Activated naive CD8-positive, alpha-beta T cell treated with anti-CD3 and anti-CD28 coated beads, Interleukin-2, amount 50 U/mL, for 24 hours (primary cell): ENCODE data around the gene GAS6.
A peak's percentile ranks its signal among the peaks of the same experiment; 100 is the strongest.

Experiments used
- ATAC-seq: fragments of 150-1000 bp; cut with Tn5 transposase; one replicate; pipeline ENCODE4 v1.10.0; 2021
- DNase-seq: peaks from one replicate; pipeline ENCODE4 v3.0.0; 2021
- H3K27ac Mint-ChIP-seq: one replicate; pipeline ENCODE4 v1.8.0; 2021; ENCODE audit warnings: mild to moderate bottlenecking, mixed read lengths
- H3K27me3 Mint-ChIP-seq: one replicate; pipeline ENCODE4 v1.8.0; 2021; ENCODE audit warnings: mixed read lengths
- H3K36me3 Mint-ChIP-seq: one replicate; pipeline ENCODE4 v1.8.0; 2021; ENCODE audit warnings: low read depth, mixed read lengths
- H3K4me1 Mint-ChIP-seq: one replicate; pipeline ENCODE4 v1.8.0; 2021; ENCODE audit warnings: mixed read lengths
- H3K4me3 Mint-ChIP-seq: one replicate; pipeline ENCODE4 v1.8.0; 2021; ENCODE audit warnings: mild to moderate bottlenecking, moderate library complexity, mixed read lengths
- H3K9me3 Mint-ChIP-seq: one replicate; pipeline ENCODE4 v1.8.0; 2021; ENCODE audit warnings: mixed read lengths

The GAS6 gene

DNA sequence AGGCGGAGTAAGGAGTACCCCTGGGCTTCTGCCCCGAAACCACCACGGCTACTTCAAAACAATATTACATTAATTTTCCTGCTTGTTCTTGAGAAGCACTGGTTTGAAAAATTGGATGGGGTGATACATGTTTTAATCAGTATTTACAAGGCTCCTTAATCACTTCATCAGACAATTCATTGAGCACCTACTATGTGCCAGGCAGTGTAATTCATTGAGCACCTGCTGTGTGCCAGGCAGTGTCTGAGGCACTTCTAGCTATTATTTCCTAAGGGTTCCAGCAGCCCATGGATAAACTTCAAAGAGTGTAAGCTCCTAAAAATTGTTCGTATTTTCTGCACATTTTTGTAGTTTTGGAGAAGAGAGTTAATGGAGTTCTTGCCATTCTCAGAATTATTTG is 1.6 kb upstream of the GAS6 start:
- Mint-ChIP-seq H3K27ac (no peak overlapping the region), H3K36me3 (no peaks in the 10 kb centered on the region), H3K4me3 (no peak overlapping the region), H3K27me3 (peaks cover 58% of the 10 kb centered on the region), H3K9me3 (no peaks in the 10 kb centered on the region), H3K4me1 (peaks cover 10% of the 10 kb centered on the region)
- no peak for ATAC-seq
- DNase-seq: no peak

DNA sequence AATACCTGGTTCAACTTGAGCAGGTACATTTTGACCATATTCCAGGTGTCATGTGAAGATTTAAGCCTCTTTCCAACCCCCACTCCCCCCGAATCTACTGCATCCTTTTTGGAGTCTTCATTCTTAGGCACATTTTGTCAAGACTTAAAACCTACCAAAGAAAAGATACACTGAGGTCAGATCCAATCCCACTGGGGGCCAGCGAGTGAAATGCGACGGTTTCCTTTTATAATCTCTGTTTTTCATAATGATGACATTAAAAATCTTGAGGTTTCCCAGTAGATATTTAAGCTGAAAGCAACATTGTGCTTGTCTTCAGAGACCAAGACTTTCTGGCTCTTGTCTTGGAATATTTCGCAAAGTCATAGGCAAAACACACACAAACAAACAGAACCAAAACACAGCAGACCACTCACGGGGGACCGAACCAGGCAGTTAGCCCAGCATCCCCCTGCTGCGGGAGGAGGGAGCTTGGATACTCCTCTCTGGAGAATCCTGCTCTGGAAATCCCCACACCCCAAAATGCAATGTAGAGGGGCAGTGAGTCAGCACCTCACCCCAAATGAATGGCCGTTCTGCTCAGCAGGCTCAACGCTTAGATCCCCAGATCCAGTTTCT is 506 bp upstream of the GAS6 start:
- peaks cover 10% of the 10 kb centered on the region for H3K4me1 Mint-ChIP-seq
- no peak for DNase-seq

DNA sequence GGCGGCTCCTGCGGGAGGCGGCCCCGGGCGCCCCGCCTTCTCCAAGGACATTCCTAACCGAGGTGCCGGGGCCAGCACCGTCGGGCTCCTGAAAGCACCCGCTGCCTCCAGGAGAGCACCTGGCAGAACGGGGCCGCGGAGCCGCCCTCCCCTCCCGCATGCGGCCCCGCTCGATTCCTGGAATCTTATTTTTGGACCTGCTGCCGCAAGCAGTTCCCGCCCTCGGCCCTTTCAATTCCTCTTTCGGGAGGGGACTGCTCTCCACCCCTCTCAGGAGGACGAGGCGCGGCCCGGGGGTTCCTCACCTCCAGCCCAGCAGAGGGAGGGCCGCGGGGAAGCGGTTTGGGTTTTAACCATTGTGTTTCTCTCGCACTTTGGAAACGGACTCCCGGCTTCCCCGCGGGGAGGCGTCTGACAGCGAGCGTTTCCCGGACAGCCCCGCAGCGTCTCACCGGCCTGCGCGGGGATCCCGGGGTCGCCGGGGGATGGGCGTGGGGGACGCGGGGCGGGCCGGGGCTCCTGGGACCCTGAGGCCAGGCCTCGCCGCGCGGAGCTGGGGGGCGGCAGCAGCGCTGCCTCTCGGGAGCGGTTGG is 849 bp downstream of the GAS6 start:
- Mint-ChIP-seq H3K4me3 (peak overlapping the region; percentile 43), H3K9me3 (peaks cover 11% of the 10 kb centered on the region), H3K27ac (no peak overlapping the region), H3K4me1 (peaks cover 10% of the 10 kb centered on the region), H3K36me3 (no peaks in the 10 kb centered on the region), H3K27me3 (peaks cover 47% of the 10 kb centered on the region)
- no peak for DNase-seq
- ATAC-seq: no peak

More for the DNA sequence above, 506 bp upstream of the GAS6 start:
- Mint-ChIP-seq H3K27ac (no peak overlapping the region), H3K27me3 (peaks cover 54% of the 10 kb centered on the region), H3K36me3 (no peaks in the 10 kb centered on the region), H3K4me3 (peak overlapping the region; percentile 61), H3K9me3 (peaks cover under 1% of the 10 kb centered on the region)
- ATAC-seq: no peak

DNA sequence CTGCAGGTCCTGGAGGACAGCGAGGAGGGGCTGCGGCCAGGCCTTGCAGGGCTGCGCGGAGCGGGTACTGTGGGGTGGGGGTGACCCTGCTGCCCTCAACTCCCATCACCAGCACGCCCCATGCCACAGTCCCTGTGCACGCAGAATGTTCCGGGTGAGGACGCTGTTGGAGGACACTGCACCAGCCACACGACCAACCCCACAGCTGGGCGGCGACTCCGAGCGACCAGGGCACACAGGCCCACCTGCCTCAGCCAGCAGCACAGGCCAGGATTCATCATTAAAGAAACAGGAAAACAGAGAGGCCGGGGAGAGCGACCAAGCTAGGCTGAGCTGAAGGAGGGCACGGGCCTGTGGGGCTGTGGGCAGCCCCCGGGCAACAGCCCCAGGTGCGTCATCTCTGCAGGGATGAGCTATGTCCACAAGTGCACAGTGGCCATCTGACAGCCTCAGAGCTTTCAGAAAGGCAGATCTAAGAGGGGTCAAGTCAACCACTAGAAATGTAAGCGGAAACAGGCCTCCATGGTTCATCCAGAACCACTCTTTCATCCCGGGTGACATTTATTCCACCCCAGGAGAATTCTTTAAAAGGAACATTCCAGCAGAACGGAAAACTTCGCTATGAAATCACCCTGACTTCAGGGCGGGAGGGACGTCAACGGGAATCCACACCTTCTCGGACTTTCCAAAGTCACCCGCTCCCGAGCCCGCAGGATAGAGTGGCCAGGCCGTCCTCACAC is 1.5 kb downstream of the GAS6 start:
- DNase-seq: no peak
- Mint-ChIP-seq H3K4me1 (peaks cover 10% of the 10 kb centered on the region), H3K36me3 (no peaks in the 10 kb centered on the region), H3K27me3 (peaks cover 43% of the 10 kb centered on the region), H3K4me3 (peak overlapping the region; percentile 50), H3K27ac (no peak overlapping the region), H3K9me3 (peaks cover 11% of the 10 kb centered on the region)
- no peak for ATAC-seq

DNA sequence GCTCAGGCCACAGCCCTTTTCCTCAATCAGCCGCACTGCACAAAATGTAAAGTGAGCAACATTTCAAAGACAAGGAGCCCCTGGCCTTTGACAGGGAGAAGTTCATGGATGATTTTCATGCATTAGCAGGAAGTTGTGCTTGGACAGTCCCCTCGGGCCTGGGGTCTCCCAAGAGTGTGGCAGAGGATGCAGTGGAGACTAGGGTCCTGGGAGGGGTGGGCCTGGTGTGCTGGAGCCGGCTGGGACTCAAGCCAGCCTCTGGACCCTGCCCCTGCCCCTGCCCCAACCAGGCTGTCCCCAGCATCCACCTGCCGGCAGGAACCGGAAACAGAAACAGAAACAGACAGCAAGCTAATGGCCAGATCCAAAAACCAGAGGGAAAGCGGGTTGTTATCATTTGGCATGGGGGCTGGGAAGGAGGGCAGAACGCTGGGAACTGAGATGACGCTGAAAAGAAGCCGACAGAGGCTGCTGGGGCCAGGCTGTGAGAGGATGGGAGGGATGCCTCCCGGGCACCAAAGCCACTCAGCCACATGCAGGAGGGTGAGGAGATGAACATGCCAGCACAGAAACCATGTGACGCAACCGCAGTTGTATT is 2.3 kb downstream of the GAS6 start:
- ATAC-seq (no peak), DNase-seq (no peak)
- H3K27ac Mint-ChIP-seq: no peak overlapping the region
- H3K27me3 Mint-ChIP-seq: peaks cover 40% of the 10 kb centered on the region
- H3K9me3 Mint-ChIP-seq: peaks cover 11% of the 10 kb centered on the region
- peaks cover 10% of the 10 kb centered on the region for H3K4me1 Mint-ChIP-seq
- no peak overlapping the region for H3K4me3 Mint-ChIP-seq
- H3K36me3 Mint-ChIP-seq: no peaks in the 10 kb centered on the region

DNA sequence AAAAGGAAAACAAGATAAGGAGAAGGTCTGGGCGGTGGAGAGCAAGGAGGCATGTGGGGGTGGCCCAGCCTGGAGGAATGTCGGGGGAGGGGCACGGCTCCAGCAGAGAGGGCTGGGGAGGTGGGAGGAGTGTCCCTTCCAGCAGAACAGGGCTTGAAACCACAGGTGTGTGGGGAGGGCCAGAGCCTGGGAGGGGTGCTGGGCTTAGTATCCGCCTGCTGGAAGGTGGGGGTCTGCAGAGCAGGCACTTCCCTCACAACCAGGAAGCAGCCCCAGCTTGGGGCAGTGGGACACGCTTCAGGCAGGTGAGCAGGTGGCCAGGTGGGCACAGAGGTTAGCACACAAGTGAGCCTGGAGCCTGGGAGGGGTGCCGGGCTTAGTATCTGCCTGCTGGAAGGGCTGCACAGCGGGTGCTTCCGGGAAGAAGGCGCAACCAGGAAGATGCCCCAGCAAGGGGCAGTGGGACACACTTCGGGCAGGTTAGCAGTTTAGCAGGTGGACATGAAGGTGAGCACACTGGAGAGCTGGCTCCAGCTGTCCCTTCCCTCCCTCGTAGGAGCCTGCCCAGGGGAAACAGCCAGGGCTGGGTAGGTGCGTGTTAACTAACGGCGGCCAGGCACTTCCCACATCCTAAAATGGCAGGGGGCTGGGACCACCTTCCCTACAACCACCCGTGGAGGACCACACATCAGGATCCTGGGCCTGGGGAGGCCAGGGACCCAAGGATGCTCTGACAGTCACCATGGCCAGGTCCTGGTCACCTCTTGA is 3.0 kb downstream of the GAS6 start:
- Mint-ChIP-seq H3K27me3 (peaks cover 34% of the 10 kb centered on the region), H3K4me3 (peak overlapping the region; percentile 20), H3K4me1 (peaks cover 10% of the 10 kb centered on the region), H3K9me3 (peaks cover 11% of the 10 kb centered on the region), H3K36me3 (no peaks in the 10 kb centered on the region), H3K27ac (no peak overlapping the region)
- ATAC-seq: no peak
- DNase-seq: no peak

DNA sequence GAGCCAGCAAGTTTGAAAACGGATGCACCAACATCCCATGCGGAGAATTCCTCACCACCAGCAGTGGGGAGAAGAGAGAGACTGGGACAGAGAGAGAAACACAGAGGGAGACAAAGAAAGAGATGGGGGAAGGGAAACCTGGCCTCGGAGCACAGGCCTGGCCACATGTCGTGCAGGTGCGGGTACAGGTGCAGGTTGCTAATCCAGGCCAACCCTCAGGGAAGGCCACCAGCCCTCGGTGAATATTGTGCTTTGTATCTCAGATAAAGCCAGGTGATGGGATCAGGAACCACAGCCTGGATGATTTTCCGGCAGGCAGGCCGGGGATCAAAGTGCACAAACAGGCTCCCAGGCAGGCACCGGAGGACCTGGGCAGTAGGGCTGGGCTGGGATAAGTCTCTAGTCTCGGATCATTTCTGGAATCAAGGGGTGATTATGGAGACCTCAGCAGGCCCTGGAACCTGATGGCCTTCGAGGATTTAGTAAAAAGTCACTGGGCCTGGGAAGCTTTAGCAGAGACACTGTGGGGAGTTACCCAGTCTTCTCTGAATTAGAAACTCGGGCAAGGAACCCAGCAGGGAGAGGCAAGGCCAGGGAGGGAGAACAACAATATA is 3.7 kb downstream of the GAS6 start:
- Mint-ChIP-seq H3K27ac (no peak overlapping the region), H3K9me3 (peaks cover 11% of the 10 kb centered on the region), H3K4me3 (peak overlapping the region; percentile 20), H3K36me3 (no peaks in the 10 kb centered on the region), H3K27me3 (peaks cover 27% of the 10 kb centered on the region), H3K4me1 (peaks cover 10% of the 10 kb centered on the region)
- DNase-seq: no peak
- ATAC-seq: no peak

DNA sequence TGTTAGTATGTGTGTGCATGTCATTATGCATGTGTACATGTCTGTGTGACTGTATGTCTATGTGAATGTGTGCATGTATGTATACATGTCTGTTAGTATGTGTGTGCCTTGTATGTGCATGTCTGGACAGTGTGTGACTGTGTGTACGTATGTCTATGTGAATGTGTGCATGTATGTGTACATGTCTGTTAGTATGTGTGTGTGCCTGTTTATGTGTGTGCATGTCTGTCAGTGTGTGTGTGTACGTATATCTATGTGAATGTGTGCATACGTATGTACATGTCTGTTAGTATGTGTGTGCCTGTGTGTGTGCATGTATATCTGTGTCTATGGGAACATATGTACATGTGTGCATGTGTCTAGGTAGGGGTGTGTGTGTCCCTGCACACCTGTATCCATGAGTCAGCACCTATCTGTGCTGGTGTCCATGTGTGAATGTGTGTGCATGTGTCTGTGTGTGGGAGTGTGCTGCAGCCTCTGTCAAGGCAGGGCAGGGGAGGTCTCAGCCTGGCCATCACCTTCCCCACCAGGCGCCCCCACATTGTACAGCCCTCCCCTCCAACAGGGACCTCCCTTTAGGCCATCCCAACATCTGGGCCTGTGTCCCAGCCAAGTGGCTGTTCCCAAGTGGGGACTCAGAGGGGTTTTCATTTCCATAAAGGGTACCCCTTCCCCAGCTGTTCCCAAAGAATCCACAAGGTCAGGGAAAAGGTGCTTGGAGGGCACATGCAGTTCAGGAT is 4.4 kb downstream of the GAS6 start:
- no peaks in the 10 kb centered on the region for H3K36me3 Mint-ChIP-seq
- ATAC-seq (no peak), DNase-seq (no peak)
- H3K4me1 Mint-ChIP-seq: peaks cover 16% of the 10 kb centered on the region
- peaks cover 11% of the 10 kb centered on the region for H3K9me3 Mint-ChIP-seq
- H3K4me3 Mint-ChIP-seq: no peak overlapping the region
- H3K27ac Mint-ChIP-seq: no peak overlapping the region
- H3K27me3 Mint-ChIP-seq: peaks cover 21% of the 10 kb centered on the region

DNA sequence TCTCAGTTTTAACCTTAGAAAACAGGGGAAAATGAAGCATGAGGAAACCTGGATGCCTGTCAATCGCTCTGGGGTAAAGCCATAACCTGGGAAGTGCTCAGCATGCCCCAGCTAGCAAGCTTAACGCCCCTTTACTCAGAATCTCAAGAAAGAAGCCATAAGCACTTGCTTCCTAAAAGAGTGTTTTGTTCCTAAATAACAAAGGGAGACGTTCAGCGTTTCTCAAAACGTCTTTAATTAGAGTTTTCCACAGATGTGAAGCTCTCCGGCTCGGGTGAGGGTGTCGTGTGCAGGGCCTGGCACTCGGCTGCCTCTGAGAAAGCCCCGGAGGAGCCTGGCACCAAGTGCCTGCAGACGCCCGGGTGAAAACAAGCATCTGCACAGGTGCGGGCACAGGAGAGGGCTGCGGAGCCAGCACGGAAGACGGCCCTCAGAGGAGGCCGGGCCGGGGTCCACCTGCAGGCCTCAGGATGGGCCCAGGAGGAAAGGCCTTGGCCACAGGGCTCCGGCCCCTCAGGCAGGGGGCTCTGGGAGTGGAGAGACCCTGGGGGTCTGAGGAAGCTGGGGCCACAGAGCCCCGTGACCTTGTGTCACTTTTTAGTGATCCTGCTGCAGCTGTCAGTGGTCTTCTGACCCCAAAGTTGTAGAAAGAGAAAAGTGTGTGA is 6.2 kb downstream of the GAS6 start:
- ATAC-seq (no peak), DNase-seq (no peak)
- H3K27ac Mint-ChIP-seq: no peak overlapping the region
- peaks cover 16% of the 10 kb centered on the region for H3K4me1 Mint-ChIP-seq
- no peaks in the 10 kb centered on the region for H3K36me3 Mint-ChIP-seq
- H3K9me3 Mint-ChIP-seq: peaks cover 11% of the 10 kb centered on the region
- peaks cover 24% of the 10 kb centered on the region for H3K27me3 Mint-ChIP-seq
- H3K4me3 Mint-ChIP-seq: no peak overlapping the region

DNA sequence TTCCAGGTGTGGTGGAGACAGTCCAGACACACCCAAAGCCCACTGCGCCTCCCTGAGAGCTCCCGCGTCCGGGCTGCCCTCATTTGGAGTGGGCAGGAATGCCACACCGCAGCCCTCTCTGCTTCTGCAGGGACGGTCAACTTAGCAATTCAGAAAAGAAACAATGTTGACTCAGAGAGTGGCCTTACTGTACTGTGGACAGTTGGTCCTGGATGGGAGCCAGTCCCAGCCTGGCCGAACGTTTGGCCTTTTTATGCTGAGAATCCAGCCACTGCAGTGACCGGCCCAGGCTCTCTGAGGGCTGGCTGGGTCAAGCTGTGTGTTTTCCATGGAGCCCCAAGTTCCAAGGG is 7.2 kb downstream of the GAS6 start:
- Mint-ChIP-seq H3K4me1 (peaks cover 13% of the 10 kb centered on the region), H3K4me3 (no peak overlapping the region), H3K36me3 (no peaks in the 10 kb centered on the region), H3K27ac (no peak overlapping the region), H3K27me3 (peaks cover 14% of the 10 kb centered on the region), H3K9me3 (peaks cover 11% of the 10 kb centered on the region)
- no peak for DNase-seq
- no peak for ATAC-seq

DNA sequence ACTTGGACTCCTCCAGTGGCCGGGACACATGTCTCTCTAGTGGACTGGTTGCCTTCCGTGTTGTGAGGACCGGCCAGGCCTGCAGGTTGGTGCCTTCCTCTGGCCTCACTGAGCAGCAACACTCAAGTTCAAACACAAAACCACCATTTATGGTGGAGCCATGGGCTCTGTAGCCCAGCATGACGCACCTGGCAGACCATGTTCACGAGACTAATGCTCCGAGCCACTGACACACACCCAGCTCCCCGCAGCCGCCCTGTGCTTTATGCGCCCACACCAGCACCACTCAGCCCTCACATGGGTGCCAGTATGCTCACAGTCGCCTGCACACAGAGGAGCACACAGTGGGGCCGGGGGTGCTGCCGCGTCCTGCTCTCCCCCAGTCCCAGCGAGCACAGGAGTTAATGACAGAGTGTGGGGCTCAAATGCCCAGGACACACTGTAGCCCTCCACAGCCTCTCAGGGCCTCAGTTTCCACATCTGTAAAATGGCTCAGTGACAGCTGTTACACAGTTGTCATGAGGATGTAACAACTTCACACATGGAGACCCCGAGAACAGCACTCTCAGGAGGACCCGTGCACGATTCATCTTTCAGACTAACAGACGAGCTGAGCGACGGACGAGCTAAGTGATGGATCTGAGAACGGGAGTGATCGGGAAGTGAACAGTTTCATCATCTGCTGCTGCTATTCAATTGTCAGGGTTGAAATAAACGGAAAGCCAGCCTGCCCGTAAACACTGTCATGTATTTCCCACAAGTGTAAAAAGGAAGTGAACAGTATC is 7.8 kb downstream of the GAS6 start:
- ATAC-seq: no peak
- H3K27me3 Mint-ChIP-seq: peaks cover 9% of the 10 kb centered on the region
- no peak overlapping the region for H3K4me3 Mint-ChIP-seq
- H3K27ac Mint-ChIP-seq: no peak overlapping the region
- H3K4me1 Mint-ChIP-seq: peaks cover 12% of the 10 kb centered on the region
- no peaks in the 10 kb centered on the region for H3K36me3 Mint-ChIP-seq
- peaks cover 11% of the 10 kb centered on the region for H3K9me3 Mint-ChIP-seq
- DNase-seq: no peak

DNA sequence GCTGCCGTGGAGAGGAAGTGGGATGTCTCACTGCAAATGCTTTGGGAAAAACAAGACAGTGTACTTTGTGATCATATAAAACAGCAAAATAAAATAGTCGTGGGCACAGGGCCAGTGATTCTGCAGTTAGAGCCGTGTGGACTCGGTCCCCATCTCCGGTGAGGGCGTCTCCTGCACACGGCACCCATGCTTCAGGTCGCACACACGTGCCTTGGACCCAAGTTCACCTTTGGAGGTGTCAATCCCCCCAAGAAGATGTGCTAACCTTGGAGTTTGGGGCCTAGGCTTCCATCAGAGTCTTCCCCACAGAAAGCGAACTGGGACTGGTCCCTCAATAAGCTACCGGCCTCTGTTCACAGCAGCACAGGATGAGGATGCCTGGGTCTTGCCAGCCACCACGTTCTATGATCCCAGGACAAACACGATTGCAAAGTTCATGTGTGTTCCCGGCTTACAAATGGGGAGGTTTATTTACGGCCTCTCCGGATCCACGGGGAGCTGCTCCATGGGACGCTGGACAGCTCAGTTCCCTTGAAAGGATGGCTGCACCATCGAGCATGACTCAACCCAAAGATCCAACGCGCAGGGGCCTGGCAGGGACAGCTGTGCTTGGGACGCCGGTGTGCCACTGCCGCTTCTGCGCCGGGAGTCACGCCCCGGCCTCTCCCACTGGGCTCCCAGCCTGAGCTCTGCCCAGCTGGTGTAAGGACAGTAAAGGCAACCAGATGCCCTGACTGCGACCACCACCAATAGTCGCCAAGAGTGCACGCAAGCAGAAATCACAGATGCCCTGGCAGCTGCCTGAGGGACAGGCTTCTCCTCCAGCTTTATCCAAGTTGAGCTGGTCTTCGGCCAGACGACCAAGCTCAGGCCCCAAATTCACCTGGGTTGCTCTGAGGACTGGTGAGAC is 8.6 kb downstream of the GAS6 start:
- no peak overlapping the region for H3K4me3 Mint-ChIP-seq
- H3K27me3 Mint-ChIP-seq: peaks cover 8% of the 10 kb centered on the region
- H3K4me1 Mint-ChIP-seq: peaks cover 12% of the 10 kb centered on the region
- DNase-seq (no peak), ATAC-seq (no peak)
- peaks cover 11% of the 10 kb centered on the region for H3K9me3 Mint-ChIP-seq
- H3K27ac Mint-ChIP-seq: no peak overlapping the region
- H3K36me3 Mint-ChIP-seq: no peaks in the 10 kb centered on the region
